Suprapubic skin (tissue), 4 donors: Measurements from ENCODE around the gene ILRUN. TPM values are rescaled to one million over a fixed set of nuclear protein-coding genes. Genes with fewer than 3 reads are reported as not detected.
"Not testable (repeated sequence)": the region's sequence is repeated elsewhere in the genome, so short reads cannot be mapped to it uniquely, and the experiment has no call there.

Experiments used
- DNase-seq, 2 donors: peaks; one replicate each; pipeline ENCODE4 v3.0.0-alpha.2; 2019; ENCODE audit warnings: low spot score in 2 of 2
- H3K27ac ChIP-seq: fragments of 200-600 bp; sonication (generic); one replicate; pipeline ENCODE4 v1.5.1; 2019
- H3K27me3 ChIP-seq: fragments of 200-600 bp; sonication (generic); one replicate; pipeline ENCODE4 v1.5.1; 2019
- H3K36me3 ChIP-seq: fragments of 200-600 bp; sonication (generic); one replicate; pipeline ENCODE4 v1.5.1; 2019
- H3K4me1 ChIP-seq: fragments of 200-600 bp; sonication (generic); one replicate; pipeline ENCODE4 v1.5.1; 2019
- H3K4me3 ChIP-seq: fragments of 200-600 bp; sonication (generic); one replicate; pipeline ENCODE4 v1.5.1; 2019; ENCODE audit warnings: mild to moderate bottlenecking
- H3K9me3 ChIP-seq: fragments of 200-600 bp; sonication (generic); one replicate; pipeline ENCODE4 v1.5.1; 2019
- CTCF ChIP-seq, 2 donors: fragments of 200-600 bp in 1 of 2; fragments of 450-650 bp in 1 of 2; sonication (generic) in 1 of 2; IDR thresholded peaks; one replicate each; pipeline ENCODE4 v1.5.1; 2016 to 2019; ENCODE audit warnings: antibody characterized with exemption in 2 of 2, mild to moderate bottlenecking in 1 of 2, moderate library complexity in 1 of 2
- EP300 ChIP-seq: sonication (generic); formaldehyde crosslinking; IDR thresholded peaks from one replicate; pipeline ENCODE4 v1.6.1; 2017; ENCODE audit warnings: antibody characterized with exemption
- POLR2A ChIP-seq, 2 donors: fragments of 450-650 bp; IDR thresholded peaks; one replicate each; pipeline ENCODE4 v1.6.1; 2017; ENCODE audit warnings: antibody characterized with exemption in 2 of 2, mild to moderate bottlenecking in 2 of 2, moderate library complexity in 2 of 2
- POLR2AphosphoS5 ChIP-seq, 3 donors: sonication (generic); formaldehyde crosslinking; IDR thresholded peaks; one replicate each; pipeline ENCODE4 v1.6.1; 2017; ENCODE audit warnings: antibody characterized with exemption in 3 of 3
- WGBS: methylation state at CpG from one replicate; pipeline ENCODE4 v1.1.5; 2018; 5-methylcytosine and 5-hydroxymethylcytosine counted together
- total RNA-seq, 4 donors: library from RNA; depleted of rRNA; stranded (reverse); fragments of >200 nt; gene quantifications; one replicate each; pipeline ENCODE4 v1.1.0, GENCODE V29; 2016

Gene ILRUN
- total RNA-seq, 4 donors from 2014 or later = 65.0 to 86.5 (median 69.6) TPM

DNA sequence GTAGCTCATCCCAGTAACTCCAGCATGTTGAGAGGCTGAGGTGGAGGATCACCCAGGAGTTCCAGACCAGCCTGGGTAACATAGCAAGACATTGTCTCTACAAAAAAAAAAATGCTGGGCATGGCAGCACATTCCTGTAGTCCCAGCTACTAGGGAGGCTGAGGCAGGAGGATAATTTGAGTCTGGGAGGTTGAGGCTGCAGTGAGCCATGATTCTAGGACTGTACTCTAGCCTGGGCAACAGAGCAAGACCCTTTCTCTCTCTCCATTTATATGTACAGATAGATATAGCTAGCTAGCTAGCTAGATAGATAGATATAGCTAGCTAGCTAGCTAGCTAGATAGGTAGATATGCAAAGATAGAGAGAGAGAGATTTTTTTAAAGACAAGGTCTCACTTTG lies 20.4 kb downstream of the ILRUN start:
- no peaks in the 10 kb centered on the region for H3K9me3 ChIP-seq
- TF ChIP-seq POLR2A (IDR thresholded peaks at IDR 0.05) = no peak
- no peak for TF ChIP-seq EP300
- TF ChIP-seq POLR2AphosphoS5 (IDR thresholded peaks at IDR 0.05) = no peak
- no peak for TF ChIP-seq CTCF (IDR thresholded peaks at IDR 0.05)
- no peaks in the 10 kb centered on the region for H3K27me3 ChIP-seq
- no peaks in the 10 kb centered on the region for H3K36me3 ChIP-seq
- DNase-seq = no peak
- H3K27ac ChIP-seq = no peak overlapping the region
- peaks cover 41% of the 10 kb centered on the region for H3K4me1 ChIP-seq
- H3K4me3 ChIP-seq = no peak overlapping the region

- H3K27me3 ChIP-seq, H3K4me3 ChIP-seq, DNase-seq, H3K36me3 ChIP-seq, H3K27ac ChIP-seq, H3K9me3 ChIP-seq: not testable (repeated sequence)
- peaks cover 31% of the 10 kb centered on the region for H3K4me1 ChIP-seq
- 94% methylated on average over 9 of the region's 9 CpGs for WGBS
Measured at GRCh38 chr6:34674930-34675329, 21.6 kb downstream of the ILRUN start.

- Histone ChIP-seq H3K9me3 (no peaks in the 10 kb centered on the region), H3K27ac (no peak overlapping the region)
- 100% methylated on average over 5 of the region's 5 CpGs for WGBS
Measured at GRCh38 chr6:34674268-34674639, 22.3 kb downstream of the ILRUN start.

DNA sequence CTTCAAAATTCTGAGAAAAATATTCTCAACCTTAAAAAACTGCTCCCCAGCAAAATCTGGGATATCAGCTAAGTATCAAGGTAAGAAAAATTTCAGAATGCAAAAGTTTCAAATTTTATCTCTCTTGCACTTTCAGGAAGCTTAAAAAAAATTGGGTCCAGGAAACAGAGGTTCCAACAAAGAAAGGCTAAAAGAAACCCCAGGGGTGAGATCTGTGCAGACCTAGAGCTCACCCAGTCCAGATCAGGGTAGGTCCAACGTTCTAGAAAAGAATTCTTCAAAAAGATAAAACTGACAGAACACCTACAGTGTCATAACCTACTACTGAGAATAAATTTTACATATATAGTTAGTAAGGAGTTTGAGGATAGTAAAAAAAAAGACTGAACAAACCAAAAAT lies 23.5 kb downstream of the ILRUN start:
- Histone ChIP-seq H3K27ac (no peak overlapping the region), H3K4me1 (peaks cover 25% of the 10 kb centered on the region), H3K27me3 (no peaks in the 10 kb centered on the region), H3K4me3 (no peak overlapping the region), H3K9me3 (no peaks in the 10 kb centered on the region), H3K36me3 (no peaks in the 10 kb centered on the region)
- TF ChIP-seq EP300 (no peak), POLR2A (IDR thresholded peaks at IDR 0.05) (no peak), CTCF (IDR thresholded peaks at IDR 0.05) (no peak), POLR2AphosphoS5 (IDR thresholded peaks at IDR 0.05) (no peak)
- no peak for DNase-seq
- 17% methylated on average over 1 of the region's 1 CpG for WGBS

More at GRCh38 chr6:34674268-34674639, 22.3 kb downstream of the ILRUN start:
- TF ChIP-seq CTCF (IDR thresholded peaks at IDR 0.05) (no peak), POLR2AphosphoS5 (IDR thresholded peaks at IDR 0.05) (no peak), EP300 (no peak), POLR2A (IDR thresholded peaks at IDR 0.05) (no peak)
- no peaks in the 10 kb centered on the region for H3K27me3 ChIP-seq
- H3K4me3 ChIP-seq = no peak overlapping the region
- DNase-seq = no peak
- H3K36me3 ChIP-seq = no peaks in the 10 kb centered on the region
- peaks cover 25% of the 10 kb centered on the region for H3K4me1 ChIP-seq

DNA sequence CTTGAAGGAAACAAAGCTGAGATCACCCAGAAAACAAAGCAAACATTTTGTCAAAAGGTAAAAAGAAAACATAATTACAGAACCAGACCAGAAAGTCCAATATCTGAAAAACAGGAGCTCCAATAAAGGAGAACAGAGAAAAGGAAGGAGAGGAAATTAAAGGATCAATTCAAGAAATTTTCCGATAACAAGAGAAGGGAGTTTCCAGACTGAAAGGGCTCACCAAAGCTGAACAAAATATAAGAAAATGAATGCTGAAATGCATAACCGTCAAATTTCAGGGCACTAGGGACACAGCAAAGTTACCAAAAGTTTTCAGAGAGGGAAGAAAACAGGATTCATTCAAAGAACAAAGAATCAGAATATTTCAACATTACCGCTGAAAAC lies 23.9 kb downstream of the ILRUN start:
- H3K4me1 ChIP-seq = peaks cover 25% of the 10 kb centered on the region
- TF ChIP-seq POLR2AphosphoS5 (IDR thresholded peaks at IDR 0.05) (no peak), CTCF (IDR thresholded peaks at IDR 0.05) (no peak)
- no peak overlapping the region for H3K4me3 ChIP-seq
- no peaks in the 10 kb centered on the region for H3K36me3 ChIP-seq
- WGBS = 75% methylated on average over 3 of the region's 3 CpGs
- DNase-seq = no peak
- H3K27me3 ChIP-seq = no peaks in the 10 kb centered on the region
- no peaks in the 10 kb centered on the region for H3K9me3 ChIP-seq
- H3K27ac ChIP-seq = no peak overlapping the region

DNA sequence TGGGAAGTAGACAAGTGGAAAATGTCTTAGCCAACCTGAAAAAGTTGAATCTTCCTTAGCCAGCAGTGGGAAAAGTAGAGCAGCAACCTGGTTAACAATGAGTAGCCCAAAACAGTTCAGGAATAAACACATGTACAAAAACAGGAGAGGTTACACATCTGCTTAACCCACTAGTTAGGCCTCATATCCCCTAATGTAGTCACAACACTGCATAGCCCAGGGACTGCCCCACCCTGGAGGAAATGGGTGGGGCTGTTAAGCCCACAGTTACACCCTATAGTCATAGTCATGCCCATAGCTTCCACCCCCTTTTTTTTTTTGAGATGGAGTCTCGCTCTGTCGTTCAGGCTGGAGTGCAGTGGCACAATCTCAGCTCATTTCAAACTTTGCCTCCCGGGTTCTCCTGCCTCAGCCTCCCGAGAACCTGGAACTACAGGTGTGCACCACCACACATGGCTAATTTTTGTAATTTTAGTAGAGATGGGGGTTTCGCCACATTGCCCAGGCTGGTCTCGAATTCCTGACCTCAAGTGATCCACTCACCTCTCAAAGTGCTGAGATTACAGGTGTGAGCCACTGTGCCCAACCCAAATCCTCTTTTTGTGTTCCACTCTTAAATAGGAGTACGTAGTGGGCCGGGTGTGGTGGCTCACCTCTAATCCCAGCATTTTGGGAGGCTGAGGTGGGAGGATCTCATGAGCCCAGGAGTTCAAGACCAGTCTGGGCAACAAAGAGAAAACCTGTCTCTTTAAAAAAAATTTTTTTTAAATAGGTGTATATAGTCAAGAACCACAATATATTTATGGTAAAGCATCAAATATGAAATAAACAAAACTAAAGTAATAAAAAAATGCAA lies 24.5 kb downstream of the ILRUN start:
- no peaks in the 10 kb centered on the region for H3K9me3 ChIP-seq
- H3K36me3 ChIP-seq = no peaks in the 10 kb centered on the region
- TF ChIP-seq CTCF (IDR thresholded peaks at IDR 0.05) (no peak), POLR2AphosphoS5 (IDR thresholded peaks at IDR 0.05) (no peak), POLR2A (IDR thresholded peaks at IDR 0.05) (no peak)
- no peak overlapping the region for H3K27ac ChIP-seq
- no peak overlapping the region for H3K4me3 ChIP-seq
- no peaks in the 10 kb centered on the region for H3K27me3 ChIP-seq
- DNase-seq = no peak
- WGBS = 85% methylated on average over 8 of the region's 8 CpGs
- H3K4me1 ChIP-seq = peaks cover 25% of the 10 kb centered on the region
